HepG2 (cell line): ENCODE data around the gene OVCH2. TPM values are rescaled to one million over a fixed set of nuclear protein-coding genes. Genes with fewer than 3 reads are reported as not detected.

Source experiments
- BCL6 ChIP-seq: IDR thresholded peaks from 2 replicates; pipeline ENCODE4 v1.6.1; 2016; ENCODE audit warnings: missing genetic modification reagents, missing compliant biosample characterization
- BRCA1 ChIP-seq: sonication (generic); formaldehyde crosslinking; IDR thresholded peaks from 2 replicates; pipeline ENCODE4 v1.4.0; 2020; ENCODE audit warnings: missing genetic modification reagents
- CTCF ChIP-seq: sonication (generic); formaldehyde crosslinking; IDR thresholded peaks from 2 replicates; pipeline ENCODE4 v1.5.0; 2020; ENCODE audit warnings: mild to moderate bottlenecking, missing genetic modification reagents, moderate library complexity
- HBP1 ChIP-seq: IDR thresholded peaks from 2 replicates; pipeline ENCODE4 v1.6.1; 2016; ENCODE audit warnings: low read depth, control low read depth
- NCOR1 ChIP-seq: fragments of 200-600 bp; sonication (generic); IDR thresholded peaks from 2 replicates; pipeline ENCODE4 v1.7.0; 2017; ENCODE audit warnings: antibody characterized with exemption, low read length, borderline replicate concordance
- PHF20 ChIP-seq: sonication (generic); formaldehyde crosslinking; IDR thresholded peaks from 2 replicates; pipeline ENCODE4 v1.5.0; 2020; ENCODE audit warnings: mild to moderate bottlenecking, missing genetic modification reagents
- PRDM15 ChIP-seq: sonication (generic); formaldehyde crosslinking; IDR thresholded peaks from 2 replicates; pipeline ENCODE4 v1.4.0; 2020; ENCODE audit warnings: missing genetic modification reagents
- SAFB2 ChIP-seq: sonication (generic); formaldehyde crosslinking; IDR thresholded peaks from 2 replicates; pipeline ENCODE4 v1.5.1; 2020; ENCODE audit warnings: missing genetic modification reagents, low read depth, mild to moderate bottlenecking, borderline replicate concordance
- SALL1 ChIP-seq: sonication (generic); formaldehyde crosslinking; IDR thresholded peaks from 2 replicates; pipeline ENCODE4 v1.8.0; 2022; ENCODE audit warnings: mild to moderate bottlenecking, missing genetic modification reagents
- SRSF1 ChIP-seq: fragments of 200-400 bp; formaldehyde crosslinking; optimal IDR thresholded peaks from 2 replicates; pipeline ENCODE3; 2017; ENCODE audit warnings: mild to moderate bottlenecking, low read depth, low read length, moderate library complexity
- SSRP1 ChIP-seq: IDR thresholded peaks from 2 replicates; pipeline ENCODE4 v1.6.1; 2016; ENCODE audit warnings: control low read depth
- ZNF274 ChIP-seq: sonication (generic); formaldehyde crosslinking; IDR thresholded peaks from 2 replicates; pipeline ENCODE4 v1.5.1; 2020; ENCODE audit warnings: mild to moderate bottlenecking, missing genetic modification reagents
- ZNF326 ChIP-seq: sonication (generic); formaldehyde crosslinking; IDR thresholded peaks from 2 replicates; pipeline ENCODE4 v1.4.0; 2020; ENCODE audit warnings: missing genetic modification reagents, borderline replicate concordance
- ZNF574 ChIP-seq: sonication (generic); formaldehyde crosslinking; IDR thresholded peaks from 2 replicates; pipeline ENCODE4 v1.4.0; 2020; ENCODE audit warnings: missing genetic modification reagents
- ZNF660 ChIP-seq: sonication (generic); formaldehyde crosslinking; IDR thresholded peaks from 2 replicates; pipeline ENCODE4 v1.5.1; 2020; ENCODE audit warnings: mild to moderate bottlenecking, low read depth, missing genetic modification reagents, borderline replicate concordance
- ZNF784 ChIP-seq: sonication (generic); formaldehyde crosslinking; IDR thresholded peaks from 2 replicates; pipeline ENCODE4 v1.5.1; 2020; ENCODE audit warnings: missing genetic modification reagents, mild to moderate bottlenecking, borderline replicate concordance
- ZNF883 ChIP-seq: sonication (generic); formaldehyde crosslinking; IDR thresholded peaks from 2 replicates; pipeline ENCODE4 v1.5.1; 2020; ENCODE audit warnings: mild to moderate bottlenecking, missing genetic modification reagents; ENCODE audit errors: not compliant biosample characterization
- polyA plus RNA-seq, 8 experiments: library from polyadenylated mRNA; depleted of rRNA in 3 of 8; stranded (reverse) in 7 of 8; unstranded in 1 of 8; fragments of >200 nt; fragmentation: Illumina TruSeq in 4 of 8; extraction: Trizol in 4 of 8; gene quantifications; 2 replicates each; pipeline versions ENCODE4 v1.2.1 to v1.2.3, GENCODE V29; 2011 to 2016; ENCODE audit warnings: low read depth in 4 of 8, missing spikeins in 1 of 8, mixed read lengths in 1 of 8; ENCODE audit not compliant: insufficient read depth in 1 of 8
- total RNA-seq, 5 experiments: library from RNA; depleted of rRNA; stranded (reverse); fragments of >200 nt; fragmentation: Illumina TruSeq; extraction: Trizol; gene quantifications; 2 replicates each; pipeline ENCODE4 v1.2.3, GENCODE V29; 2016; ENCODE audit warnings: low read depth in 1 of 5

Gene OVCH2
- total and polyA plus RNA-seq, 2 of the 13 experiments (the other 11 are each of a cell fraction or from before 2014, with no cell fraction given) = not detected

- no peak for TF ChIP-seq ZNF326
- TF ChIP-seq PHF20 (CRISPR knock-in tag) = peak; percentile 24; the same call in 1 of the 2 replicates
- peak; percentile 41; the same call in 1 of the 2 replicates for TF ChIP-seq HBP1
- TF ChIP-seq ZNF274 (CRISPR knock-in tag) = 0 out of 2 replicates have a peak, but pooled peaks have one; percentile 23
- no peak for TF ChIP-seq NCOR1
- TF ChIP-seq SALL1 (CRISPR knock-in tag) = peak; percentile 32; the same call in 1 of the 2 replicates
- TF ChIP-seq SRSF1 = no peak
- 0 out of 2 replicates have a peak, but pooled peaks have one; percentile 29 for TF ChIP-seq ZNF574 (CRISPR knock-in tag)
- no peak for TF ChIP-seq PRDM15 (CRISPR knock-in tag)
- TF ChIP-seq SSRP1 (CRISPR knock-in tag) = peak; percentile 83; the same call in 1 of the 2 replicates
- no peak for TF ChIP-seq BRCA1 (CRISPR knock-in tag)
- TF ChIP-seq CTCF = peak; percentile 98
- TF ChIP-seq BCL6 (CRISPR knock-in tag) = peak; percentile 30; the same call in 1 of the 2 replicates
- no peak for TF ChIP-seq ZNF660 (CRISPR knock-in tag)
- TF ChIP-seq SAFB2 (CRISPR knock-in tag) = 0 out of 2 replicates have a peak, but pooled peaks have one; percentile 33
- 0 out of 2 replicates have a peak, but pooled peaks have one; percentile 27 for TF ChIP-seq ZNF784 (CRISPR knock-in tag)
- peak; percentile 35 for TF ChIP-seq ZNF883 (CRISPR knock-in tag)
Observed at GRCh38 chr11:7665473-7666291, 40.6 kb downstream of the OVCH2 start (continued).
